Brain microvascular endothelial cell (primary cell): ENCODE results near the gene DLGAP4.

ENCODE experiments used
- DNase-seq: peaks from one replicate; pipeline ENCODE4 v3.0.0-alpha.2; 2020
- H3K27ac ChIP-seq: fragments of 250-450 bp; sonication (Bioruptor Pico); 2 replicates; pipeline ENCODE4 v1.5.1; 2020; ENCODE audit warnings: mild to moderate bottlenecking, moderate library complexity
- H3K27me3 ChIP-seq: fragments of 250-450 bp; sonication (Bioruptor Pico); replicated peaks from 2 replicates; pipeline ENCODE4 v1.5.1; 2020; ENCODE audit warnings: mild to moderate bottlenecking
- H3K36me3 ChIP-seq: fragments of 250-450 bp; sonication (Bioruptor Pico); replicated peaks from 2 replicates; pipeline ENCODE4 v1.5.1; 2020; ENCODE audit warnings: mild to moderate bottlenecking
- H3K4me3 ChIP-seq: 2 replicates; pipeline ENCODE4 v1.5.1; 2011; ENCODE audit warnings: low read depth, mild to moderate bottlenecking, control low read depth, low read length, moderate library complexity
- in situ Hi-C: cut with HindIII; loops from 2 replicates; pipeline ENCODE4 v1.10.0; 2017; ENCODE audit warnings: low sequenced_read_pairs, low pct_ligation_motif_present
- TF ChIP-seq, protein P1 (sequence below): IDR thresholded peaks from 2 replicates; pipeline ENCODE4 v1.5.1; 2011; ENCODE audit warnings: low read depth, mild to moderate bottlenecking, moderate library complexity, low read length, control low read depth, inconsistent platforms; ENCODE audit errors: missing control alignments

Gene DLGAP4

GRCh38 chr20:36491901-36492617 lies 185.9 kb downstream of the DLGAP4 start:
- in situ Hi-C loops = no loop called here
- Histone ChIP-seq H3K27ac (no peak overlapping the region), H3K36me3 (peaks cover 27% of the 10 kb centered on the region), H3K4me3 (no peak overlapping the region), H3K27me3 (no peaks in the 10 kb centered on the region)
- TF ChIP-seq, protein P1, sequence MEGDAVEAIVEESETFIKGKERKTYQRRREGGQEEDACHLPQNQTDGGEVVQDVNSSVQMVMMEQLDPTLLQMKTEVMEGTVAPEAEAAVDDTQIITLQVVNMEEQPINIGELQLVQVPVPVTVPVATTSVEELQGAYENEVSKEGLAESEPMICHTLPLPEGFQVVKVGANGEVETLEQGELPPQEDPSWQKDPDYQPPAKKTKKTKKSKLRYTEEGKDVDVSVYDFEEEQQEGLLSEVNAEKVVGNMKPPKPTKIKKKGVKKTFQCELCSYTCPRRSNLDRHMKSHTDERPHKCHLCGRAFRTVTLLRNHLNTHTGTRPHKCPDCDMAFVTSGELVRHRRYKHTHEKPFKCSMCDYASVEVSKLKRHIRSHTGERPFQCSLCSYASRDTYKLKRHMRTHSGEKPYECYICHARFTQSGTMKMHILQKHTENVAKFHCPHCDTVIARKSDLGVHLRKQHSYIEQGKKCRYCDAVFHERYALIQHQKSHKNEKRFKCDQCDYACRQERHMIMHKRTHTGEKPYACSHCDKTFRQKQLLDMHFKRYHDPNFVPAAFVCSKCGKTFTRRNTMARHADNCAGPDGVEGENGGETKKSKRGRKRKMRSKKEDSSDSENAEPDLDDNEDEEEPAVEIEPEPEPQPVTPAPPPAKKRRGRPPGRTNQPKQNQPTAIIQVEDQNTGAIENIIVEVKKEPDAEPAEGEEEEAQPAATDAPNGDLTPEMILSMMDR = no peak
- DNase-seq = no peak

DNA sequence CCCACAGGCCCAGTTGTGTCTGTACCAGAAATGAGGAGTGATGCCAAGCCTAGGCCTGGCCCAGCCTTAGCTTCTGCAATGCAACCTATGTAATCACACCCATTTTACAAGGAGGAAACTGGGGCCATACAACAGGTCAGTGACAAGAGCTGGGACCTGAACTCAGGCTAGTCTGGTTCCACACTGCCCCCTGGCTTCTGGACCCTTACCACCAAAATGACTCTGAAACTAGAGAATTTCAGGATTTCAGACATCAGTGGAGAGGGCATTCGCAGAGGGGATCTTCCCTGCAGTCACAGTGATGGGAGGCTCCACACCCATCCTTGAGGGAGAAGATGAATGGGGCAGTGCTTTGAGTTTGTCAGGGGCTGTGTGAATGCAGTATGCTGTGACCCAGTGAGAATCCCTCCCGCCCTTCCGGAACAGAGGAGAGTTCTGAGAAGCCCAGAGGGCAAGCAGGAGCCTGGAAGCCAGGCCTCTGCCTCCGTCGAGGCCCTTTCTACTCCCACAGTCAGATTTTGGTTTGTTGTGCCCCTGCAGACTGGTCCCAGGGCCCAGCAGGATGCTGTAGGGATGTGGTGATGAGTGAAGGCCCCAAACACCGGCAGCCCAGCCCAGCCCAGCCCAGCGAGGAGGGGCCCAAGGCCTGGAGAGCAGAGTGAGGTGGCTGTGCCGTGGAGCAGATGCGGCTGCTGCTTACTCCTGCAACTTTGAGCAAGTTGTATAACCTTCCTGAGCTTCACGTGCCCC lies 187.1 kb downstream of the DLGAP4 start:
- H3K27ac ChIP-seq = no peak overlapping the region
- no peak for DNase-seq
- peaks cover 38% of the 10 kb centered on the region for H3K36me3 ChIP-seq
- no peak overlapping the region for H3K4me3 ChIP-seq
- no peaks in the 10 kb centered on the region for H3K27me3 ChIP-seq
- TF ChIP-seq, protein P1 = peak; percentile 37
- in situ Hi-C loops = no loop called here

- TF ChIP-seq, protein P1 = no peak
- peak; percentile 52 for DNase-seq
- peaks cover 44% of the 10 kb centered on the region for H3K36me3 ChIP-seq
- H3K4me3 ChIP-seq = no peak overlapping the region
- H3K27me3 ChIP-seq = no peaks in the 10 kb centered on the region
- in situ Hi-C loops = no loop called here
- H3K27ac ChIP-seq = no peak overlapping the region
Observed at GRCh38 chr20:36493801-36494114, 187.6 kb downstream of the DLGAP4 start.

- H3K27me3 ChIP-seq = no peaks in the 10 kb centered on the region
- H3K27ac ChIP-seq = peak overlapping the region; percentile 43
- H3K4me3 ChIP-seq = no peak overlapping the region
- no peak for DNase-seq
- H3K36me3 ChIP-seq = peaks cover 67% of the 10 kb centered on the region
- TF ChIP-seq, protein P1 = no peak
- in situ Hi-C loops = no loop called here
Observed at GRCh38 chr20:36496707-36497669, 190.8 kb downstream of the DLGAP4 start.

DNA sequence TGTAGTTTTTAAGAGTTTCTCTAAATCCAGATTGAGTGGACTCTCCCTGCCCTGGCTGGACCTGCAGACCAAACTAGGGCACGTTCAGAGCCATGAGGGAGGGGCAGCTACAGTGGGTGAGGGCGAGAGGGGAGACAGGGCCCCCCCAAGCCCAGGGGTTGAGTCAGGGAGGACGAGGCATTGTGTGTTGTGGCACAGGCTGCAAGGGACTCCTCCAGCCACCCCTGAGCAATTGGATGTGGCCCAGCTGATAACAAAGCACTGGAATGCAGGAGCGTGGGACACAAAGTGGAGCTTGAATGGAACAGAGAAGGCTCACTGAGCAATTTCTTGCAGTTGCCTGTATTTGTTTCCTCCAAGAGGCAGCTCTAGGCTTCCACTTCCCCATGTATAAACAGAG lies 191.7 kb downstream of the DLGAP4 start:
- Histone ChIP-seq H3K4me3 (no peak overlapping the region), H3K27me3 (no peaks in the 10 kb centered on the region), H3K27ac (peak overlapping the region; percentile 43), H3K36me3 (peaks cover 67% of the 10 kb centered on the region)
- TF ChIP-seq, protein P1 = no peak
- peak; percentile 64 for DNase-seq
- in situ Hi-C loops = no loop called here
